Activated B cell treated with CpG ODN at 0.5 μM for 24 hours (primary cell): ENCODE data around the gene RABIF. TPM values are rescaled to one million over a fixed set of nuclear protein-coding genes. Genes with fewer than 3 reads are reported as not detected.
"Not testable (repeated sequence)": the region's sequence is repeated elsewhere in the genome, so short reads cannot be mapped to it uniquely, and the experiment has no call there.

Experiments used
- ATAC-seq: fragments of 200-7000 bp; cut with Tn5 transposase; one replicate; pipeline ENCODE4 v1.10.0; 2021; ENCODE audit warnings: low read depth, mild to moderate bottlenecking, moderate library complexity
- CTCF ChIA-PET: fragments of 350-600 bp; sonication (Branson Sonifier 250); formaldehyde crosslinking; loops from one replicate; lab custom pipeline; 2021; ENCODE audit warnings: antibody characterized with exemption; lab: Charles Lee
- POLR2A ChIA-PET: fragments of 350-600 bp; sonication (Branson Sonifier 250); formaldehyde crosslinking; loops from one replicate; lab custom pipeline; 2021; ENCODE audit warnings: antibody characterized with exemption; lab: Charles Lee
- DNase-seq: peaks from one replicate; pipeline ENCODE4 v3.0.0; 2022
- H3K27ac Mint-ChIP-seq: one replicate; pipeline ENCODE4 v1.8.0; 2020; ENCODE audit warnings: mixed read lengths
- H3K27me3 Mint-ChIP-seq: one replicate; pipeline ENCODE4 v1.8.0; 2021; ENCODE audit warnings: mixed read lengths
- H3K36me3 Mint-ChIP-seq: one replicate; pipeline ENCODE4 v1.8.0; 2021; ENCODE audit warnings: low read depth, mixed read lengths
- H3K4me1 Mint-ChIP-seq: one replicate; pipeline ENCODE4 v1.8.0; 2021; ENCODE audit warnings: mixed read lengths
- H3K4me3 Mint-ChIP-seq: one replicate; pipeline ENCODE4 v1.8.0; 2020; ENCODE audit warnings: mild to moderate bottlenecking, mixed read lengths
- H3K9me3 Mint-ChIP-seq: one replicate; pipeline ENCODE4 v1.8.0; 2020; ENCODE audit warnings: mixed read lengths
- intact Hi-C: fragments of 100-400 bp; cut with micrococcal nuclease; formaldehyde crosslinking; loops from one replicate; pipeline ENCODE4 v1.15.1; 2024
- total RNA-seq: library from RNA; stranded (reverse); gene quantifications from 2 replicates; pipeline ENCODE4 v1.2.3, GENCODE V29; 2022
- TF ChIP-seq, protein P1 (sequence below): fragments of 200-600 bp; IDR thresholded peaks from one replicate; pipeline ENCODE4 v1.8.0; 2022; ENCODE audit warnings: antibody characterized with exemption, mild to moderate bottlenecking

The RABIF gene
- total RNA-seq, 1 donor from 2014 or later = 13.2 TPM

- CTCF ChIA-PET = no interaction called here
- POLR2A ChIA-PET = no interaction called here
- Mint-ChIP-seq H3K4me3 (no peak overlapping the region), H3K9me3 (no peaks in the 10 kb centered on the region), H3K27me3 (no peaks in the 10 kb centered on the region), H3K27ac (no peak overlapping the region), H3K36me3 (peaks cover 78% of the 10 kb centered on the region), H3K4me1 (no peaks in the 10 kb centered on the region)
- ATAC-seq = no peak
- TF ChIP-seq, protein P1, sequence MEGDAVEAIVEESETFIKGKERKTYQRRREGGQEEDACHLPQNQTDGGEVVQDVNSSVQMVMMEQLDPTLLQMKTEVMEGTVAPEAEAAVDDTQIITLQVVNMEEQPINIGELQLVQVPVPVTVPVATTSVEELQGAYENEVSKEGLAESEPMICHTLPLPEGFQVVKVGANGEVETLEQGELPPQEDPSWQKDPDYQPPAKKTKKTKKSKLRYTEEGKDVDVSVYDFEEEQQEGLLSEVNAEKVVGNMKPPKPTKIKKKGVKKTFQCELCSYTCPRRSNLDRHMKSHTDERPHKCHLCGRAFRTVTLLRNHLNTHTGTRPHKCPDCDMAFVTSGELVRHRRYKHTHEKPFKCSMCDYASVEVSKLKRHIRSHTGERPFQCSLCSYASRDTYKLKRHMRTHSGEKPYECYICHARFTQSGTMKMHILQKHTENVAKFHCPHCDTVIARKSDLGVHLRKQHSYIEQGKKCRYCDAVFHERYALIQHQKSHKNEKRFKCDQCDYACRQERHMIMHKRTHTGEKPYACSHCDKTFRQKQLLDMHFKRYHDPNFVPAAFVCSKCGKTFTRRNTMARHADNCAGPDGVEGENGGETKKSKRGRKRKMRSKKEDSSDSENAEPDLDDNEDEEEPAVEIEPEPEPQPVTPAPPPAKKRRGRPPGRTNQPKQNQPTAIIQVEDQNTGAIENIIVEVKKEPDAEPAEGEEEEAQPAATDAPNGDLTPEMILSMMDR = no peak
- intact Hi-C loops = no loop called here
- no peak for DNase-seq
These were observed 20.5 kb upstream of the RABIF start for GRCh38 chr1:202909494-202909893.

DNA sequence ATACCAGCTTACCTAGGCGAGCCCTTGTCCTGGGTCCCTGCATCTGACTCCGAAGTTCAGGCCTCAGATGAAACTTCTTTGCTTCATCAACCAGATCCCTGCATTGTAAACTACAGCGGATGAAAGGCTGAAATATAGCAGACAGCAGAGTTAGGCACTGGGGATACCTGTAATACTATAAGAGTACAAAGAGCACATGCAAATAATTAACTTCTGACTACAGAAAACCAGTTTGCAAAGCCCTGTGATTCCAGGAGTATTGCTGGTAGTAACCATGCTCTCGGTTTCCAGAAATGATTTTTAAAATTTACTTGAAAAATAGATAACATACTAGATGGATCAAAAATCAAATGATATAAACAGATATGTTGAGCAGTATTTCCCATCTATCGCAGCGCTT, 20.0 kb upstream of the RABIF start:
- TF ChIP-seq, protein P1 = no peak
- no peak for DNase-seq
- Mint-ChIP-seq H3K4me1 (no peaks in the 10 kb centered on the region), H3K27me3 (no peaks in the 10 kb centered on the region), H3K4me3 (no peak overlapping the region), H3K27ac (no peak overlapping the region), H3K9me3 (no peaks in the 10 kb centered on the region), H3K36me3 (peaks cover 78% of the 10 kb centered on the region)
- CTCF ChIA-PET = no interaction called here
- intact Hi-C loops = no loop called here
- POLR2A ChIA-PET = no interaction called here
- no peak for ATAC-seq

DNA sequence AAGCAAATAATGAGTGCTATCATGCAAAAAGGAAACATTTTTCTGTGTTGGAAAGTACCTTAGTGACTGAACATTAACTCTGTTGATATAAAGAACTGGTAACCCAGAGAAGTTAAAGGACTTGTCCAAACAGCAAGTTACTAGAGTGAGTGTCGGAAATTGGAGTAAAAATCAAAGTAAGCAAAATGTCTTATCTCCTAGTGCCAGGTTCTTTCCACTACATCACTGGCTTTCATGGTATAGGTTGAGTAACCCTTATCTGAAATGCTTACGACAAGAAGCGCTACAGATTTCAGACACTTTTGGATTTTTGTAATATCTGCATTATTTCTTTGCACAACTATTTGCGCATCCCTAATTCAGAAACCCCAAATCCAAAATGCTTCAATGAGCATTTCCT, 16.4 kb upstream of the RABIF start:
- no peak for DNase-seq
- H3K4me3 Mint-ChIP-seq = no peak overlapping the region
- H3K27me3 Mint-ChIP-seq = no peaks in the 10 kb centered on the region
- ChIA-PET CTCF (no interaction called here), POLR2A (no interaction called here)
- H3K36me3 Mint-ChIP-seq = peaks cover 64% of the 10 kb centered on the region
- intact Hi-C loops = no loop called here
- H3K4me1 Mint-ChIP-seq = no peaks in the 10 kb centered on the region
- TF ChIP-seq, protein P1 = no peak
- H3K9me3 Mint-ChIP-seq = no peaks in the 10 kb centered on the region
- no peak overlapping the region for H3K27ac Mint-ChIP-seq
- no peak for ATAC-seq

DNA sequence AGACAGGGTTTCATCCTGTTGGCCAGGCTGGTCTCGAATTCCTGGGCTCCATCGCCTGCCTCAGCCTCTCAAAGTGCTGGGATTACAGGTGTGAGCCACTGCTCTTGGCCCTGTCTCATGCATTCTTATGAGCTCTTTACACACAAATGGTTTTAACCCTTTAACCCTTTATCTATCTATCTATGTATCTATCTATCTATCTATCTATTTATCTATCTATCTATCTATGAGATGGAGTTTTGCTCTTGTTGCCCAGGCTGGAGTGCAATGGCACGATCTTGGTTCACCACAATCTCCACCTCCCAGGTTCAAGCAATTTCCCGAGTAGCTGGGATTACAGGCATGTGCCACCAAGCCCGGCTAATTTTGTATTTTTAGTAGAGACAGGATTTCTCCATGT, 14.9 kb upstream of the RABIF start:
- DNase-seq, H3K4me3 Mint-ChIP-seq, intact Hi-C loops, H3K27me3 Mint-ChIP-seq, H3K27ac Mint-ChIP-seq, H3K9me3 Mint-ChIP-seq, ATAC-seq, CTCF ChIA-PET, H3K4me1 Mint-ChIP-seq: not testable (repeated sequence)
- POLR2A ChIA-PET = interaction anchor here (0.6 kb wide), 1 partner anchor 22 kb away, joined by 5 read pairs; no protein-coding TSS in a partner anchor
- peaks cover 56% of the 10 kb centered on the region for H3K36me3 Mint-ChIP-seq

- CTCF ChIA-PET = no interaction called here
- intact Hi-C loops = no loop called here
- Mint-ChIP-seq H3K27me3 (no peaks in the 10 kb centered on the region), H3K9me3 (peaks cover 2% of the 10 kb centered on the region), H3K4me3 (no peak overlapping the region), H3K36me3 (peaks cover 60% of the 10 kb centered on the region), H3K27ac (no peak overlapping the region), H3K4me1 (no peaks in the 10 kb centered on the region)
- POLR2A ChIA-PET = interaction anchor here (0.6 kb wide), 1 partner anchor 58 kb away, joined by 3 read pairs; no protein-coding TSS in a partner anchor
- TF ChIP-seq, protein P1 = no peak
- DNase-seq (no peak), ATAC-seq (no peak)
These were observed 12.6 kb upstream of the RABIF start for GRCh38 chr1:202901555-202901954.

DNA sequence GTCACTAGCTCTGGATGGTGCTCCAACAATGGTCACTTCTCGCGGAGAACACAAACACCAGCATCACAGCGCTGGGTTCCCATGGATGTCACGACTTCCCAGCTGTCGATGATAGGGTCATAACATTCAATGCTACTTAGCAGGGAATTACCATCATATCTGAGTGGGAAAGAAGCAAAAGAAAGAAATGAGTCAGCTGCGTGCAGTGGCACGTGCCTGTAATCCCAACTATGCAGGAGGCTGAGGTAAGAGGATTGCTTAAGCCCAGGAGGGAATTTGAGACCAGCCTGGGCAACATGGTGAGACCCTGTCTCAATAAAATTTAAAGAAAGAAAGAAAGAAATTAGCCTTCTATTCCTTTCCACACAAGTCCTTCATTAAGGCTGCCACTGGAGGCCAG, 3.6 kb upstream of the RABIF start:
- ChIA-PET CTCF (no interaction called here), POLR2A (interaction anchor here (0.6 kb wide), 1 partner anchor 1030 kb away, joined by 4 read pairs; no protein-coding TSS in a partner anchor)
- H3K9me3 Mint-ChIP-seq = no peaks in the 10 kb centered on the region
- H3K27me3 Mint-ChIP-seq = no peaks in the 10 kb centered on the region
- H3K4me3 Mint-ChIP-seq = no peak overlapping the region
- TF ChIP-seq, protein P1 = no peak
- H3K27ac Mint-ChIP-seq = no peak overlapping the region
- DNase-seq = no peak
- intact Hi-C loops = no loop called here
- H3K36me3 Mint-ChIP-seq = peaks cover 64% of the 10 kb centered on the region
- peaks cover 16% of the 10 kb centered on the region for H3K4me1 Mint-ChIP-seq
- no peak for ATAC-seq
